Measurements from ENCODE around the gene GLIPR1L1. TPM values are rescaled to one million over a fixed set of nuclear protein-coding genes. Genes with fewer than 3 reads are reported as not detected.

Gene GLIPR1L1
- total RNA-seq, 8 experiments from 2014 or later = 0.43 to 1.4 (median 0.81) TPM; not detected in 5

- H3K4me1 ChIP-seq (replicated peaks in 1 of 2) = no peaks in the 10 kb centered on the region
- H3K4me3 ChIP-seq = no peak overlapping the region
- 20 to 100% (median 100%) methylated on average over 1 of the region's 1 CpG; no CpG with 5 or more reads in 5 of the 10 experiments for WGBS, 10 experiments
- in situ Hi-C loops (cut with MboI; ENCODE audit: low pct_unique_long_range_greater_than_20kb in 2 of 9, low sequenced_read_pairs in 9 of 9, unreplicated experiment in 9 of 9) = no loop called here
- ATAC-seq (replicated peaks in 6 of 8) = peak in 2 of 8 experiments; percentile 41 to 43
- H3K27ac ChIP-seq = no peak overlapping the region
These were observed 32.2 kb downstream of the GLIPR1L1 start for GRCh38 chr12:75366629-75367028.

GRCh38 chr12:75374971-75375370 lies 40.5 kb downstream of the GLIPR1L1 start:
- ATAC-seq (replicated peaks in 6 of 8) = no peak
- WGBS, 10 experiments = 75 to 100% (median 100%) methylated on average over 1 to 2 of the region's 2 CpGs; no CpG with 5 or more reads in 3 of the 10 experiments
- Histone ChIP-seq H3K4me1 (replicated peaks in 1 of 2) (no peaks in the 10 kb centered on the region), H3K4me3 (no peak overlapping the region), H3K27ac (no peak overlapping the region)
- in situ Hi-C loops (cut with MboI; ENCODE audit: low pct_unique_long_range_greater_than_20kb in 2 of 9, low sequenced_read_pairs in 9 of 9, unreplicated experiment in 9 of 9) = no loop called here

GRCh38 chr12:75378354-75378753 lies 43.9 kb downstream of the GLIPR1L1 start:
- H3K27ac ChIP-seq = no peak overlapping the region
- ATAC-seq (replicated peaks in 6 of 8) = no peak
- in situ Hi-C loops (cut with MboI; ENCODE audit: low pct_unique_long_range_greater_than_20kb in 2 of 9, low sequenced_read_pairs in 9 of 9, unreplicated experiment in 9 of 9) = no loop called here
- 43 to 100% (median 94%) methylated on average over 1 of the region's 1 CpG; no CpG with 5 or more reads in 2 of the 10 experiments for WGBS, 10 experiments
- no peak overlapping the region for H3K4me3 ChIP-seq
- no peaks in the 10 kb centered on the region for H3K4me1 ChIP-seq (replicated peaks in 1 of 2)

- no peak for ATAC-seq (replicated peaks in 6 of 8)
- Histone ChIP-seq H3K4me3 (no peak overlapping the region), H3K27ac (no peak overlapping the region), H3K4me1 (replicated peaks in 1 of 2) (no peaks in the 10 kb centered on the region)
- in situ Hi-C loops (cut with MboI; ENCODE audit: low pct_unique_long_range_greater_than_20kb in 2 of 9, low sequenced_read_pairs in 9 of 9, unreplicated experiment in 9 of 9) = no loop called here
- 80 to 100% (median 100%) methylated on average over 1 of the region's 1 CpG; no CpG with 5 or more reads in 2 of the 10 experiments for WGBS, 10 experiments
These were observed 54.6 kb downstream of the GLIPR1L1 start for GRCh38 chr12:75389061-75389460.

GRCh38 chr12:75389706-75390105 lies 55.2 kb downstream of the GLIPR1L1 start:
- in situ Hi-C loops (cut with MboI; ENCODE audit: low pct_unique_long_range_greater_than_20kb in 2 of 9, low sequenced_read_pairs in 9 of 9, unreplicated experiment in 9 of 9) = no loop called here
- Histone ChIP-seq H3K27ac (no peak overlapping the region), H3K4me1 (replicated peaks in 1 of 2) (no peaks in the 10 kb centered on the region), H3K4me3 (no peak overlapping the region)
- no peak for ATAC-seq (replicated peaks in 6 of 8)
- 0 to 100% (median 40%) methylated on average over 1 of the region's 1 CpG; no CpG with 5 or more reads in 3 of the 10 experiments for WGBS, 10 experiments

- H3K27ac ChIP-seq = no peak overlapping the region
- H3K4me1 ChIP-seq (replicated peaks in 1 of 2) = no peaks in the 10 kb centered on the region
- peak overlapping the region in 1 of 5 donors; percentile 40 for H3K4me3 ChIP-seq
- peak in 2 of 8 experiments; percentile 6 to 28 for ATAC-seq (replicated peaks in 6 of 8)
- 0 to 97% (median 53%) methylated on average over 1 to 6 of the region's 6 CpGs for WGBS, 10 experiments
- in situ Hi-C loops (cut with MboI; ENCODE audit: low pct_unique_long_range_greater_than_20kb in 2 of 9, low sequenced_read_pairs in 9 of 9, unreplicated experiment in 9 of 9) = no loop called here
These were observed 55.9 kb downstream of the GLIPR1L1 start for GRCh38 chr12:75390156-75390898.

- 0 to 100% (median 51%) methylated on average over 1 to 12 of the region's 36 CpGs; no CpG with 5 or more reads in 2 of the 10 experiments for WGBS, 10 experiments
- Histone ChIP-seq H3K4me1 (replicated peaks in 1 of 2) (no peaks in the 10 kb centered on the region), H3K27ac (no peak within 1 kb of the TSS), H3K4me3 (peak within 1 kb of the TSS in 2 of 5 donors; percentile 9 to 40)
- ATAC-seq (replicated peaks in 6 of 8) = peak in 7 of 8 experiments; percentile 21 to 99 (median 95)
- in situ Hi-C loops (cut with MboI; ENCODE audit: low pct_unique_long_range_greater_than_20kb in 2 of 9, low sequenced_read_pairs in 9 of 9, unreplicated experiment in 9 of 9) = no loop called here
These were observed 56.5 kb downstream of the GLIPR1L1 start, which contains the start of gene GLIPR1L2 for GRCh38 chr12:75390899-75391538. GLIPR1L2 (plus strand) TSS chr12:75391089; CDS start chr12:75391117, 28 bp downstream.

- no peak overlapping the region for H3K4me3 ChIP-seq
- 75 to 100% (median 85%) methylated on average over 1 of the region's 1 CpG; no CpG with 5 or more reads in 6 of the 10 experiments for WGBS, 10 experiments
- H3K4me1 ChIP-seq (replicated peaks in 1 of 2) = no peaks in the 10 kb centered on the region
- no peak overlapping the region for H3K27ac ChIP-seq
- in situ Hi-C loops (cut with MboI; ENCODE audit: low pct_unique_long_range_greater_than_20kb in 2 of 9, low sequenced_read_pairs in 9 of 9, unreplicated experiment in 9 of 9) = no loop called here
- no peak for ATAC-seq (replicated peaks in 6 of 8)
These were observed 69.8 kb downstream of the GLIPR1L1 start for GRCh38 chr12:75404231-75404630.

- ATAC-seq (replicated peaks in 6 of 8) = no peak
- H3K27ac ChIP-seq = no peak overlapping the region
- in situ Hi-C loops (cut with MboI; ENCODE audit: low pct_unique_long_range_greater_than_20kb in 2 of 9, low sequenced_read_pairs in 9 of 9, unreplicated experiment in 9 of 9) = no loop called here
These were observed 73.2 kb downstream of the GLIPR1L1 start for GRCh38 chr12:75407683-75408082.

GRCh38 chr12:75409830-75410229 lies 75.4 kb downstream of the GLIPR1L1 start:
- 80 to 100% (median 100%) methylated on average over 1 to 2 of the region's 2 CpGs; no CpG with 5 or more reads in 3 of the 10 experiments for WGBS, 10 experiments
- no peak overlapping the region for H3K27ac ChIP-seq
- no peaks in the 10 kb centered on the region for H3K4me1 ChIP-seq (replicated peaks in 1 of 2)
- no peak overlapping the region for H3K4me3 ChIP-seq
- in situ Hi-C loops (cut with MboI; ENCODE audit: low pct_unique_long_range_greater_than_20kb in 2 of 9, low sequenced_read_pairs in 9 of 9, unreplicated experiment in 9 of 9) = no loop called here
- ATAC-seq (replicated peaks in 6 of 8) = no peak

More at GRCh38 chr12:75407683-75408082, 73.2 kb downstream of the GLIPR1L1 start:
- Histone ChIP-seq H3K4me3 (no peak overlapping the region), H3K4me1 (replicated peaks in 1 of 2) (no peaks in the 10 kb centered on the region)

- in situ Hi-C loops (cut with MboI; ENCODE audit: low pct_unique_long_range_greater_than_20kb in 2 of 9, low sequenced_read_pairs in 9 of 9, unreplicated experiment in 9 of 9) = no loop called here
These were observed 80.2 kb downstream of the GLIPR1L1 start for GRCh38 chr12:75414671-75415070.

GRCh38 chr12:75419841-75420240 lies 85.4 kb downstream of the GLIPR1L1 start:
- H3K4me1 ChIP-seq (replicated peaks in 1 of 2) = no peaks in the 10 kb centered on the region
- H3K27ac ChIP-seq = no peak overlapping the region
- peak in 1 of 8 experiments; percentile 29 for ATAC-seq (replicated peaks in 6 of 8)
- 28 to 89% (median 64%) methylated on average over 2 of the region's 2 CpGs; no CpG with 5 or more reads in 1 of the 10 experiments for WGBS, 10 experiments
- no peak overlapping the region for H3K4me3 ChIP-seq
- in situ Hi-C loops (cut with MboI; ENCODE audit: low pct_unique_long_range_greater_than_20kb in 2 of 9, low sequenced_read_pairs in 9 of 9, unreplicated experiment in 9 of 9) = no loop called here

More at GRCh38 chr12:75414671-75415070, 80.2 kb downstream of the GLIPR1L1 start:
- ATAC-seq (replicated peaks in 6 of 8) = no peak
- no peak overlapping the region for H3K27ac ChIP-seq
- 0 to 100% (median 36%) methylated on average over 1 of the region's 1 CpG; no CpG with 5 or more reads in 5 of the 10 experiments for WGBS, 10 experiments
- H3K4me3 ChIP-seq = no peak overlapping the region
- H3K4me1 ChIP-seq (replicated peaks in 1 of 2) = no peaks in the 10 kb centered on the region

Measured in motor neuron (in vitro differentiated cells).